ENCODE data around the gene PLOD3. TPM values are rescaled to one million over a fixed set of nuclear protein-coding genes. Genes with fewer than 3 reads are reported as not detected.

The PLOD3 gene
- total and polyA plus RNA-seq, 12 donors, result 27.1 to 61.2 (median 36.9) TPM

DNA sequence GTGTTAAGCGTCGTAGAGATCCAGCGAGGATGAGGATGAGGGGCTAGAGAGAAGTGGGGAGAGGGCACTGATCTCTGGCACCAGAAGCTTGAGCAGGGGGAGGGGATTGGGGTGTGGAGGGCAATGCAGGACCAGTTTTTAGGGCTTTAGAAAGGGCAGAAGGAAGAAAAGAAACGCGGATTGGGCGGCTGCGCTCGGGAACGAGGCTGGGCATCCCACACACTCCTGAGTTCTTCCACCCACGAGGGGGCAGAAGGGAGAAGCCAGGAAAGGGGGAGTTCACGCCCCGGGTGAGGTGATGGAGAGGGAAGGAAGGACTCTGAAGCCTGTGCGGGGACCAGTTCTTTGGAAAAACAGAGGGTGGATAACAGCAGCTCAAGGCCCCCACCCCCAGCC, 45.9 kb downstream of the PLOD3 start:
- no peaks in the 10 kb centered on the region for H3K36me3 ChIP-seq
- no peak overlapping the region for H3K27ac ChIP-seq
- H3K9me3 ChIP-seq, result no peaks in the 10 kb centered on the region
- H3K4me1 ChIP-seq, result peaks cover 7 to 38% (median 20%) of the 10 kb centered on the region in 9 donors
- DNase-seq (no peak), ATAC-seq (no peak)
- intact Hi-C loops (cut with DNase I), result loop anchor here in 1 of 10 donors (10.0 kb wide), 1 partner anchor 113 kb away; no protein-coding TSS in a partner anchor
- H3K4me3 ChIP-seq, result no peak overlapping the region
- TF ChIP-seq, protein P1, sequence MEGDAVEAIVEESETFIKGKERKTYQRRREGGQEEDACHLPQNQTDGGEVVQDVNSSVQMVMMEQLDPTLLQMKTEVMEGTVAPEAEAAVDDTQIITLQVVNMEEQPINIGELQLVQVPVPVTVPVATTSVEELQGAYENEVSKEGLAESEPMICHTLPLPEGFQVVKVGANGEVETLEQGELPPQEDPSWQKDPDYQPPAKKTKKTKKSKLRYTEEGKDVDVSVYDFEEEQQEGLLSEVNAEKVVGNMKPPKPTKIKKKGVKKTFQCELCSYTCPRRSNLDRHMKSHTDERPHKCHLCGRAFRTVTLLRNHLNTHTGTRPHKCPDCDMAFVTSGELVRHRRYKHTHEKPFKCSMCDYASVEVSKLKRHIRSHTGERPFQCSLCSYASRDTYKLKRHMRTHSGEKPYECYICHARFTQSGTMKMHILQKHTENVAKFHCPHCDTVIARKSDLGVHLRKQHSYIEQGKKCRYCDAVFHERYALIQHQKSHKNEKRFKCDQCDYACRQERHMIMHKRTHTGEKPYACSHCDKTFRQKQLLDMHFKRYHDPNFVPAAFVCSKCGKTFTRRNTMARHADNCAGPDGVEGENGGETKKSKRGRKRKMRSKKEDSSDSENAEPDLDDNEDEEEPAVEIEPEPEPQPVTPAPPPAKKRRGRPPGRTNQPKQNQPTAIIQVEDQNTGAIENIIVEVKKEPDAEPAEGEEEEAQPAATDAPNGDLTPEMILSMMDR (IDR thresholded peaks at IDR 0.05), result peak in 1 of 9 donors; percentile 6
- 1 to 2% methylated on average over 13 of the region's 13 CpGs for WGBS, 2 donors
- peaks cover 49 to 100% (median 100%) of the 10 kb centered on the region in 7 donors for H3K27me3 ChIP-seq

DNA sequence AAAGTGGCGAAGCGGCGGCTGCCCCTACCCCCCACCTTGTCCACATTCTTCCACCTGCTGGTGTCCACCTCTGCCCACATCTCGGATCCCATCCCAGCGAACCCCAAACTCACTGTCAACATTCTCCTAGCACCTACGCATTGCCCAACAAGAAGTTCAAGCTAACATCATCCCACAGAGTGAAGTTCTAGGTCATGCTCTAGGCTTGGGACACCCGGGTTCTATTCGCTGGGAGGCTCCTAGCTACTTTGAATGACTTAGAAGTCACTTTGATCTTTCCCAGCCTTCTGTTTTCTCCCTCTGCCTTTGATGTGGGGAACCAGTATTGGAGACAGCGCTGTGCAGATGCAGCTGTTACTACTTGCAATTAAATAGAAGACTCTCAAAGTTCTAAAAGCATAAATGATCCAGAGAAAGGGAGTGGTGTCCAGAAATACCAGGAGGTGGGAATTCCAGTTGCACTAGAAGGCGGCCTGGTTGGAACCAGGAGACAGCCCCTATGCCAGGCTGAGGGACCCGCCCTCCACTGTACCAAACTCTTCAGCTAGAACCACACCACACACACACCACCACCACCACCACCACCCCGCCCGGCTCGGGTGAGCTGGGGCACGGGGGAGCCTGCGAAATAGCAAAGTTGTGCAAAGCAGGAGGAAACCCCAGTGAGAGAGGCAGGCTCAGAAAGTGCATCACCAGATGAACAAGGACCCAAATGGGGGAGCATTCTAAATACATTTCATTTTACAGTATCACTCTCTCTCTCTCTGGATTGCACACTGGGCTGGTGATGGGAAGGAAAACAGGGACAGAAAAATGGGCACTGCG, 46.6 kb downstream of the PLOD3 start:
- Histone ChIP-seq H3K9me3 (no peaks in the 10 kb centered on the region), H3K4me1 (peaks cover 7 to 43% (median 24%) of the 10 kb centered on the region in 9 donors), H3K27me3 (peaks cover 55 to 100% (median 100%) of the 10 kb centered on the region in 7 donors), H3K36me3 (no peaks in the 10 kb centered on the region), H3K27ac (no peak overlapping the region), H3K4me3 (no peak overlapping the region)
- DNase-seq (no peak), ATAC-seq (no peak)
- intact Hi-C loops (cut with DNase I), result loop anchor here in 1 of 10 donors (10.0 kb wide), 1 partner anchor 114 kb away; no protein-coding TSS in a partner anchor
- WGBS, 2 donors, result 3% methylated on average over 17 of the region's 17 CpGs
- TF ChIP-seq, protein P1 (IDR thresholded peaks at IDR 0.05), result no peak

DNA sequence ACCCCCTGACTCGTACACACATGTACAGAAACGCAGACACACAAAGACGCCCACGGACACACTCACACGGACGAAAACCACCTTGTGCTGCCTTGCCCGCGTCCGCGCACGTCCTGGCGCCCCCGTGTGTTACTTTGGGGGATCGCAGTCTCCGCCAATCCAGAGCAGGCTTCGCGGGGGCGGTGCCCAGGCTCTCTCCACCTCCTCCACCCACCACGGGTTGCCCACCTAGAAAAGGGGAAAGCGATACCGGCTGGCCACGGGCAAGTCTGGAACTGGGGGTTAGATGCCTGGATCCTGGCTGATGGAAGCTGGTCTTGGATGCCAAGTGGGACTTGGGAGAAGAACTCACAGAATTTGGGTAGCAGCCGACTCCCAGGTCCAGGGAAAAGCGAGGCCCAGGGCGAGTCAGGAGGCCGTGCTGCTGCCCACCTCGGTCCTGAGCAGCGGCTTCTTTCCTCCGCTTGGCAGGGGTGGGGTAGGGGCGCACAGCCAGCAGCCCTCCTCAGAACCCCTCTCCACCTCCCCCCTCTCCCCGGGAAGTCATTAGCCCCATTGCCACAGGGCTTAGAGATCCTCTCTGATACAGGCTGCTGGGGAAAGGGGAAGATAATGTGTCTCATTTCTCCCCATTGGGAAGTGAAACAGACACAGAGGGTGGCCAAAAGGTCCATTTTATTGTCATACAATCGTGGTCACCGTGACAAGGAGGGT, 47.4 kb downstream of the PLOD3 start:
- Histone ChIP-seq H3K36me3 (no peaks in the 10 kb centered on the region), H3K27me3 (peaks cover 58 to 100% (median 100%) of the 10 kb centered on the region in 7 donors), H3K9me3 (no peaks in the 10 kb centered on the region), H3K4me3 (no peak overlapping the region), H3K27ac (no peak overlapping the region), H3K4me1 (peaks cover 15 to 52% (median 31%) of the 10 kb centered on the region in 9 donors)
- peak in 7 of 8 donors; percentile 21 to 45 (median 32) for ATAC-seq
- WGBS, 2 donors, result 1 to 3% methylated on average over 33 of the region's 33 CpGs
- TF ChIP-seq, protein P1 (IDR thresholded peaks at IDR 0.05), result peak; percentile 76 to 91 (median 87)
- intact Hi-C loops (cut with DNase I), result loop anchor here in 2 of 10 donors (2.0 to 10.0 kb wide), 2 partner anchors 25 to 115 kb away; no protein-coding TSS in a partner anchor
- DNase-seq, result peak; percentile 63 to 75

Data from heart right ventricle (tissue), 16 donors.